RWPE1 (cell line): ENCODE data around the gene MINAR2.

ENCODE experiments used
- CTCF ChIA-PET: fragments of 350-600 bp; sonication (Branson Sonifier 250); formaldehyde crosslinking; extraction: SDS; loops from one replicate; lab custom pipeline; 2021; lab: Yijun Ruan, JAX
- POLR2A ChIA-PET: fragments of 400-600 bp; formaldehyde crosslinking; extraction: SDS; loops from one replicate; lab custom pipeline; 2020; ENCODE audit warnings: antibody characterized with exemption; ENCODE audit not compliant: low non-redundant PET; lab: Yijun Ruan, JAX
- DNase-seq: peaks from one replicate; pipeline ENCODE4 v3.0.0; 2012; ENCODE audit warnings: low spot score
- H3K27ac ChIP-seq: fragments of 450-650 bp; 2 replicates; pipeline ENCODE4 v1.5.1; 2017
- CTCF ChIP-seq: fragments of 450-650 bp; conservative IDR thresholded peaks from 2 replicates; pipeline ENCODE4 v1.5.1; 2017; ENCODE audit warnings: low read depth, mild to moderate bottlenecking

Gene MINAR2

DNA sequence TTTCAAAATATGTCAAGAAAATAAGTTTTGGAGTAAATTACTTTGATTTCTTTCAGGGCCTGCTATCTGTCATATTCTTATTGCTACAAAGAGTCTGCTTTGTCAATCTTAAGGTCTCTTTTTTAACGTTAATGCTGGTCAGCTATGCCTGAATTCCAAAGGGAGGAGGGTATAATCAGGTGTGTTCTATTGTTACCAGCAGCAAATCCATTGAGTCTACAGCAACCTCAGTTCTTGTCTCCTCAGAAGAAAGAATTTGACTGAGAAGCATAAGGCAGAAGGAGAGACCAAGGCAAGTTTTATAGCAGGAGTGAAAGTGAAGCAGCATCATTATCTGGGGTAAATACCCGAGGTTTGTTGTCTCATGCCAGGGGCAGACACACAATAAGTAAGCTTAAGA lies 23.7 kb upstream of the MINAR2 start:
- ChIA-PET POLR2A (no interaction called here), CTCF (interaction anchor here (0.5 to 1.2 kb wide), 3 partner anchors 47 to 240 kb away, joined by 3 to 4 read pairs (median 4); no protein-coding TSS in a partner anchor)
- no peak overlapping the region for H3K27ac ChIP-seq
- no peak for TF ChIP-seq CTCF
- DNase-seq = no peak

DNA sequence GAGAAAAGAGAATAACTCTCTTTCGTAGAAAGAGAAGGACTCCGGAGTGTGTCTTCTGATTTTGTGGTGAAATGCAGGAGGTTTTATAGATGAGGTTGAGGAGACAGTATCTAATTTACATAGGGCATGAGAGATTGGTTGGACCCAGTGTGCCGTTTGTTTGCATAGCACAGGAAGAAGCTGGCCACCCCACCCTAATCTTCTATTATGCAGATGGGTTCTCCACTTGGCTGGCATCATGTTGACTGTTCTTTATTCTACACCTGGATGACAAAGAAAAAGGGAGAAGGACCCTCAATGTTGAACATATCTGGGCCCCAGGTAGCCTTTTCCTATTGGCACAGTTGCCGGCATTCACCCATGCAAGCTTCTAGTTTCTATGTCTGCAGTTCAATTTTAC lies 23.2 kb upstream of the MINAR2 start:
- no peak for TF ChIP-seq CTCF
- DNase-seq = no peak
- no peak overlapping the region for H3K27ac ChIP-seq
- ChIA-PET POLR2A (no interaction called here), CTCF (interaction anchor here (0.5 to 0.6 kb wide), 2 partner anchors 127 to 240 kb away, joined by 3 to 4 read pairs; no protein-coding TSS in a partner anchor)

GRCh38 chr5:129739773-129740172 lies 8.1 kb upstream of the MINAR2 start:
- DNase-seq = no peak
- H3K27ac ChIP-seq = no peak overlapping the region
- TF ChIP-seq CTCF = no peak
- ChIA-PET POLR2A (no interaction called here), CTCF (no interaction called here)

DNA sequence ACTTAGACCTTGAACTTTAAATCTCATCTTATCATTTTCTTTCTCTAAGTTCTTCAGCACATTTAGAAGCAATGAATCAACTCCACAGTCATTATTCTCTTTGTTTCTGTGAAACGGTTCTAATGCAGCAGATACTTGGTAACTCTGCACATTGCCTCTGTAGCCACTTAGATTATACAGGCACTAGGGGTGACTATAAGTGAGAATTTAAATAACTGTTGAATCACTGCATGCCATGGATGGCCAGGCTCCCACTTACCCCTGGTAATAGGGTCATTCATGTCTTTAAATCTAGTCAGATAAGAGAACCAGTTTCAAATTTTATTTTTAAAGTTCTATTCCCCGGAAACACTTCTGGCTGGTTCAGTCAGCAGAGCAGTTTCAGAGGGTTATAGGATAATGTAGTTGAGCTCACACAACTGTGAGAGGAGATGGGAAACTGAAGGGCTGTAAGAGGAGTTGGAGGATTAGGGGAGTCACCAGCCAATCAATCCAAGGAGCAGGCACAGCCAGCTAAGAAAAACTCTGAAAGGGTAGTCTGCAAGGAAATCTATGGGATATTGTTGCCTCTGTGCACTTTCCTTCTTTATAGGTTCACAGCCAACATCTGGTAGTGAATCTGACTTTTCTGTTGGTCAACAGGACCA lies 4.2 kb upstream of the MINAR2 start:
- no peak overlapping the region for H3K27ac ChIP-seq
- CTCF ChIA-PET = interaction anchor here (1.6 kb wide), 1 partner anchor 25 kb away, joined by 5 read pairs; no protein-coding TSS in a partner anchor
- POLR2A ChIA-PET = no interaction called here
- no peak for DNase-seq
- no peak for TF ChIP-seq CTCF

- POLR2A ChIA-PET = no interaction called here
- no peak for DNase-seq
- no peak overlapping the region for H3K27ac ChIP-seq
- no peak for TF ChIP-seq CTCF
- CTCF ChIA-PET = no interaction called here
Observed at GRCh38 chr5:129745997-129746396, 1.9 kb upstream of the MINAR2 start.

- no peak for TF ChIP-seq CTCF
- CTCF ChIA-PET = interaction anchor here (0.5 kb wide), 1 partner anchor 83 kb away, joined by 3 read pairs; no protein-coding TSS in a partner anchor
- POLR2A ChIA-PET = no interaction called here
- DNase-seq = no peak
- no peak overlapping the region for H3K27ac ChIP-seq
Observed at GRCh38 chr5:129746876-129747275, 1.0 kb upstream of the MINAR2 start.
